OCI-LY7 (cell line): Measurements from ENCODE around the gene ATP2A3. TPM values are rescaled to one million over a fixed set of nuclear protein-coding genes. Genes with fewer than 3 reads are reported as not detected.

Source experiments
- BruUV-seq: library from RNA; stranded (reverse); fragments of 400-500 nt; replicated peaks from 2 replicates; lab custom pipeline; 2021; lab: Mats Ljungman, UMichigan
- CTCF ChIA-PET: fragments of 300-600 bp; sonication (Branson Sonifier 250); formaldehyde crosslinking; loops from one replicate; lab custom pipeline; 2022; ENCODE audit warnings: antibody characterized with exemption; ENCODE audit not compliant: unreplicated experiment; lab: Charles Lee
- POLR2A ChIA-PET: fragments of 300-600 bp; sonication (Branson Sonifier 250); formaldehyde crosslinking; loops from one replicate; lab custom pipeline; 2022; ENCODE audit warnings: antibody characterized with exemption; lab: Charles Lee
- DNase-seq: peaks from one replicate; pipeline ENCODE4 v3.0.0-alpha.2; 2015; ENCODE audit warnings: low spot score
- H2AFZ ChIP-seq: fragments of 200-600 bp; sonication (generic), shearing (Covaris generic); 2 replicates; pipeline ENCODE4 v1.6.1; 2014; ENCODE audit warnings: mild to moderate bottlenecking, antibody characterized with exemption, low read length, moderate library complexity
- H3K27ac ChIP-seq: fragments of 200-600 bp; sonication (generic); 2 replicates; pipeline ENCODE4 v1.5.1; 2014; ENCODE audit warnings: mixed run types, low read depth, mild to moderate bottlenecking, moderate library complexity, low read length, inconsistent platforms; ENCODE audit not compliant: poor library complexity, severe bottlenecking
- H3K36me3 ChIP-seq: fragments of 200-600 bp; sonication (generic); 2 replicates; pipeline ENCODE4 v1.6.1; 2014; ENCODE audit warnings: mild to moderate bottlenecking, antibody characterized with exemption, low read length, moderate library complexity, mixed read lengths; ENCODE audit not compliant: insufficient read depth
- H3K4me1 ChIP-seq: fragments of 200-600 bp; sonication (generic); 2 replicates; pipeline ENCODE4 v1.5.1; 2014; ENCODE audit warnings: mild to moderate bottlenecking, low read length; ENCODE audit not compliant: insufficient read depth, poor library complexity, severe bottlenecking
- H3K4me2 ChIP-seq: fragments of 200-600 bp; sonication (generic); 2 replicates; pipeline ENCODE4 v1.6.1; 2014; ENCODE audit warnings: mild to moderate bottlenecking, low read length
- H3K4me3 ChIP-seq: fragments of 200-600 bp; sonication (generic); 2 replicates; pipeline ENCODE4 v1.5.1; 2014; ENCODE audit warnings: mild to moderate bottlenecking, low read depth, low read length; ENCODE audit not compliant: poor library complexity, severe bottlenecking
- H3K79me2 ChIP-seq: fragments of 200-600 bp; sonication (generic); 2 replicates; pipeline ENCODE4 v1.6.1; 2016; ENCODE audit warnings: low read depth, mild to moderate bottlenecking, low read length, moderate library complexity, mixed read lengths; ENCODE audit not compliant: insufficient read depth
- H3K9me2 ChIP-seq: fragments of 200-600 bp; sonication (generic); 2 replicates; pipeline ENCODE4 v1.6.1; 2016; ENCODE audit warnings: mild to moderate bottlenecking, low read length, mixed read lengths; ENCODE audit not compliant: insufficient read depth
- H3K9me3 ChIP-seq: fragments of 200-600 bp; sonication (generic); 2 replicates; pipeline ENCODE4 v1.6.1; 2014; ENCODE audit warnings: mild to moderate bottlenecking, mixed run types, low read length, mixed read lengths
- H4K20me1 ChIP-seq: fragments of 200-600 bp; sonication (generic); 2 replicates; pipeline ENCODE4 v1.6.1; 2014; ENCODE audit warnings: mild to moderate bottlenecking, antibody characterized with exemption, low read length, moderate library complexity, mixed read lengths; ENCODE audit not compliant: insufficient read depth
- CTCF ChIP-seq: fragments of 200-600 bp; sonication (generic); conservative IDR thresholded peaks from 2 replicates; pipeline ENCODE4 v1.5.1; 2014; ENCODE audit warnings: mild to moderate bottlenecking, antibody characterized with exemption, low read length, moderate library complexity, mixed read lengths
- EZH2phosphoT487 ChIP-seq: fragments of 200-600 bp; sonication (generic); IDR thresholded peaks from 2 replicates; pipeline ENCODE4 v1.6.1; 2018; ENCODE audit warnings: low read depth, borderline replicate concordance, mild to moderate bottlenecking, mixed run types, antibody characterized with exemption, low read length, moderate library complexity, mixed read lengths
- intact Hi-C: fragments of 100-400 bp; cut with micrococcal nuclease; formaldehyde crosslinking; loops from one replicate; pipeline ENCODE4 v1.10.0; 2022; ENCODE audit not compliant: unreplicated experiment
- total RNA-seq, 2 experiments: library from RNA; depleted of rRNA in 1 of 2; stranded (reverse); fragments of >200 nt in 1 of 2; shearing (Covaris generic) in 1 of 2; gene quantifications; 2 replicates each; pipeline ENCODE4 v1.2.3, GENCODE V29; 2014 to 2022

ATP2A3 gene
- total RNA-seq, 2 experiments from 2014 or later: 108 to 353 TPM

GRCh38 chr17:3882276-3882675, 82.0 kb downstream of the ATP2A3 start:
- intact Hi-C loops: no loop called here
- POLR2A ChIA-PET: no interaction called here
- Histone ChIP-seq H3K9me2 (no peaks in the 10 kb centered on the region), H3K4me2 (no peak overlapping the region), H3K4me3 (no peak overlapping the region), H4K20me1 (no peaks in the 10 kb centered on the region), H3K9me3 (no peaks in the 10 kb centered on the region), H3K27ac (no peak overlapping the region), H3K36me3 (no peaks in the 10 kb centered on the region), H3K4me1 (peaks cover 10% of the 10 kb centered on the region), H3K79me2 (no peaks in the 10 kb centered on the region), H2AFZ (no peak overlapping the region)
- no peak for DNase-seq
- CTCF ChIA-PET: no interaction called here
- BruUV-seq: no TSS peak
- TF ChIP-seq CTCF: no peak
- TF ChIP-seq EZH2phosphoT487: no peak

GRCh38 chr17:3880983-3881382, 83.3 kb downstream of the ATP2A3 start:
- intact Hi-C loops: no loop called here
- Histone ChIP-seq H3K9me2 (no peaks in the 10 kb centered on the region), H3K9me3 (no peaks in the 10 kb centered on the region), H3K4me3 (no peak overlapping the region), H3K36me3 (no peaks in the 10 kb centered on the region), H4K20me1 (no peaks in the 10 kb centered on the region), H3K4me1 (peaks cover 10% of the 10 kb centered on the region), H3K79me2 (no peaks in the 10 kb centered on the region), H2AFZ (no peak overlapping the region), H3K4me2 (no peak overlapping the region), H3K27ac (no peak overlapping the region)
- no peak for DNase-seq
- TF ChIP-seq EZH2phosphoT487 (no peak), CTCF (no peak)
- ChIA-PET POLR2A (no interaction called here), CTCF (no interaction called here)
- BruUV-seq: no TSS peak

GRCh38 chr17:3879591-3880417, 84.4 kb downstream of the ATP2A3 start:
- Histone ChIP-seq H3K4me2 (no peak overlapping the region), H3K4me3 (no peak overlapping the region), H3K4me1 (peaks cover 10% of the 10 kb centered on the region), H3K79me2 (no peaks in the 10 kb centered on the region), H3K27ac (no peak overlapping the region), H3K9me2 (no peaks in the 10 kb centered on the region), H3K36me3 (no peaks in the 10 kb centered on the region), H2AFZ (no peak overlapping the region), H4K20me1 (no peaks in the 10 kb centered on the region), H3K9me3 (no peaks in the 10 kb centered on the region)
- no TSS peak for BruUV-seq
- DNase-seq: no peak
- CTCF ChIA-PET: no interaction called here
- intact Hi-C loops: no loop called here
- TF ChIP-seq CTCF (no peak), EZH2phosphoT487 (no peak)
- POLR2A ChIA-PET: no interaction called here
